Fibroblast of skin of right biceps (primary cell): ENCODE measurements around the gene HOXA6.
A peak's percentile ranks its signal among the peaks of the same experiment; 100 is the strongest.

Experiments used
- DNase-seq: peaks from one replicate; pipeline ENCODE4 v3.0.0-alpha.2; 2013

Gene HOXA6

DNA sequence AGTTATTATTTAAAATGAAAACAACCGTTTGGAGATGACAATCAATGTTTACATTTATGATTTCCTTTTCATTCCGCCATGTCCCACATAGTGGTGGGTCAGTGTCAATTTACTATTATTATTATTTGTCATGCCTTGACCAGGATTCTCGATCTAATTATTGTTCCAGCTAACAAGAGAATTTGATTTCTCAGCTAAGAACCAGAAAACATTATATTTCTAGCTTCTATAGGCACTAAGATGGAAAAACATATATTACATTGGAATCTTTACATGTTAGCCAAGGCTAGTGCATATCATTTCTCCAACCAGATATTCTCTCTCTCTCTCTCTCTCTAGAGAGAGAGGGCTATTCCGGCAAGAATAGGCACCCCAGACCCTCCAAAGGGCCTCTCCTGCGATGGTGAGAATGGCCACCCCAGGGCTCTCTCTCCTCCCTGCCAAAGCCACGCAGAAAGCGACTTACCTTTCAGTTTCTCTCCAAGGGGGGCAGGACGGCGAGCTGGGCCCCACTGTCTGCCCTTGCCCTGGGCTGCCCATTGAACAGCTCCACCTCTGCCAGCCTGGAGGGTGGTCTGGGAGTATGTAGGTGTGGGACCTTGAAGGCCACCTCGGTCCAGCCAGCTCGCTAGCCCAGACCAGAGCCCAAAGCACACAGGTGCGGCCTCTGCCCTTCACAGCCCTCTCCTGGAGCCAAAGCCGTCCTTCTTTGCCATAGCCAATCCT lies 2.4 kb upstream of the HOXA6 start:
- no peak for DNase-seq

- no peak for DNase-seq
Observed at GRCh38 chr7:27148756-27149641, 1.4 kb upstream of the HOXA6 start.

DNA sequence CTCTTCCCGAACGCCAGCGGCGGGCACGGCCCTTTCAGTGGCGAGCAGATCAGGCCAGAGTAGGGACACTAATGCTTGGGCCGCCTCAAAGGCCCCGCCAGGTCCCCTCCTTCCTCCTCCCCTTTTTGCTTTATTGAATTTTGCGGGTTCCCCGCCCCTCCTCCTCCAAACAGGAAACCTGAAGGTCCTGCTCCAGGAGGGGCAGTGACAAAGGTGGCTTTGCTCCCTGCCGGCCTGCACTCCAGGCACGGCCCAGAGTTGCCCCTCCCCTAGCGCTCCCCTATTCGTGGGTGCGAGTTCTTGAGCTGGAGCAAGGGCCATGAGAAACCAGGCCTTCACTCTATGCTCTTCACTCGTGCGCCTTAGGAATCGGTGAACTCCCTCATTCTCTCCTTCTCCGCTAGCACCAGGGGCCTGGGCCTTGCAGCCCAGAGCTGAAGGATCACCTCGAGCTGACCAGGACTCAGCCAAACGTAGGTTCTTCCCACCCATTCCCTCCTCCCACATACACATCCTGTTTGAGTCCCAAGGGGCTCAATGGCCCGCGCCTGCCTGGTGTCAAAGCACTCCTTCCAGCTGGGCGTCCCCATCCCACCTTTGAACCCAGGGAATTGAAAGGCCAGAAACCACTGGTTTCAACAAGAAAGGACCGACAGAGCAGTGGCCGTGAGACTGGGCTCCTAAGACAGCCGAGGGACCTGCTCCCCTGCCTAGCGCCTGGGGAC lies 619 bp upstream of the HOXA6 start:
- DNase-seq, result no peak

DNA sequence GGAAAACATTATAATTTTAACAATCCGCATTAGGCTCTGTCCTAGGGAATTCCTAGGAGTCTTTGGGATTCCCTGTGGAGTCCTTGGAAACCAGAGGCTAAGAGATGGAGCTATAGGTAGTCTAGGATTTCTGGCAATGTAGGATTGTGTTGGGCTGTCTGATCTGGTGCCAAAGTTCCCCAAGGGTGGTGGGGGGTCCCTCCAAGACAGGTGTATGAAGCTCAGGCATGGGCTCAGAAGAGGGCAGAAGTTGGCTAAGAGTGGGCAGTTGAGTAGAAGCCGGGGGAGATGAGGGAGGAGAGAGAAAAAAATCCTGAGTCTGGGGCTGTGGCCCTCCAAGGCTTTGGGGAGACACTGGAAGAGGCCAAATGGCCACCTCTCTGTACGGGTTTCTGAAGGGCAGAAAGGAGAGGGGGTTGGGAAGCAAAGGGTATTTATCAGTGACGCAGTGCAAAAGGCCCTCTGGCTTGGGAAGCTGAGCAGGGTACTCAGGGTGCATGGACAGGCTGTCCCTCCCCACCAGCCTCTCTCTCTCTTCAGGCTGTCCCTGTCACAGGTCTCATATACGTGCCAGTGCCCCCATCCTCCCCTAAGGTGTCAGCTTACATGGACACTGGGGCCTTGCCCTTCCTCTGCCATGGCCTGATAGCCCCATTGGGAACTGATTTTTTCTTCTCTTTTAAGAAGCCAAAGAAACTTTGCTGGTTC lies 929 bp downstream of the HOXA6 start:
- no peak for DNase-seq

DNA sequence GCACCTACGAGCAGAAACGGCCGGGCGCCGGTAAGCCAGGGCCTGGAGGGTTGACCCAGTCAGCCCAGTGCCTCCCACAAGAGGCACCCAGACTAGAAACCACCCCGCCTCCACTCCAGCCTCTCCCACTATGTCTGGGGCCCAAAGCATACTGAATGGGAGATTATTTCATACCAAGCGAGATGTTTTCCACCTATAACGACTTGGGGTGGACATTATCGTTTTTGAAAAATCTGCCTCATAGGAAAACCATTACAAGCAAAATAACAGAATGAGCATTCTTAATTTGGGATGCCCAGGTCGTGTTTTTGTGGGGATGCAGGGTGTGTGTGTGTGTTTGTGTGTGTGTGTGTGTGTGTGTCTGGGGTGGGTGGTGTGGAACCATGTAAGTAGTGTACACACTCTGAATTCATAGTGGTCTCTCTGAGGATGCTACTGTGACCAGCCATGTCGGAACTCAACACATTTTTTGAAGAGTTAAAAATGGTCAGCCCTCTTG lies 1.6 kb downstream of the HOXA6 start:
- no peak for DNase-seq

DNA sequence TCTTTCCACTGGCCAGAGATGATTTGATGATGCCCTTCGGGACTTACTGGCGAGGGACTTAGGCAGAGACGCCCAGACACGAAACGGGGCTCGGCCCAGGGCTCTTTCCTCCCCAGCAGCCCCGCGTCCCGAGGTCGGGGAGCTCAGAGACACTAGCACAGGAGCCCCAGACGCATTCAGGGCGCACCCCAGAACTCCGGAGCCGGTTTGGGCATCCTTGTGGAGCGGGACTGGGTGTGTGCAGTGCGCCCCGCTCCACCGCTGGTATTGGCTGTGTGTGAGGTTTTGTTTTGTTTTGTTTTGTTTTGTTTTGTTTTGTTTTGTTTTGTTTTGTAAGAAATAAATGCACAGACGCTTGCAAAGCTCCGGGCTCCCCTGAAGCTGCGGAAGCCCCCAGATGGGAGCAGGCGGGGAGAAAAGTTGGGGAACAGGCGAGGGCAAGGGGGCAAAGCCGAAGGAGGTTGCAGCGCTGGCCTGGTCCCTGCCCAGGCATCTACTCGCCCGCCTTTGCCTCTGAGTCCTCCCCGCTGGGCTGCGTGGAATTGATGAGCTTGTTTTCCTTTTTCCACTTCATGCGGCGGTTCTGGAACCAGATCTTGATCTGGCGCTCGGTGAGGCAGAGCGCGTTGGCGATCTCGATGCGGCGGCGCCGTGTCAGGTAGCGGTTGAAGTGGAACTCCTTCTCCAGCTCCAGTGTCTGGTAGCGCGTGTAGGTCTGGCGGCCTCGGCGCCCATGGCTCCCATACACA lies 2.2 kb downstream of the HOXA6 start:
- DNase-seq, result no peak

DNA sequence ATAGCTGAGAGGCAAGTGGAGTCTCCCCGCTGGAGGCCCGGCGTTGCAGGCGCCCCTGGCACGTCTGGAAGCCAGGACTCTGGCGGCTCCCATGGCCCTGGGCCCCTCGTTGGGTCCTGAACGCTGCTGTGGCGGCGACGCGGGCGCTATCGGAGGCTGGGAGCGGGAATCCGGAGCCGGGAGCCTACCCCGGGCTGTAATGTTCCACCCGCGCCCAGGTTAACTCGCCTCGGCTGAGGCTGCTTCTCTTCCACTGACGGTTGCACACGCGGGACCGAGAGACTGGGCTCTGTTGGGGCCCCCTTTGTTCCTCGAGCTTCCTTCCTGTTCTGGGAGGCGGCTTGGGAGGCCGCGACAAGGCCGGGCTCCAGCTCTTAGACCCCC lies 2.8 kb downstream of the HOXA6 start:
- DNase-seq, result no peak

GRCh38 chr7:27143950-27144780 lies 3.4 kb downstream of the HOXA6 start:
- no peak for DNase-seq

- DNase-seq, result peak; percentile 85
Observed at GRCh38 chr7:27143023-27143949, 4.3 kb downstream of the HOXA6 start, which contains the start of gene HOXA5. TSS of gene HOXA5 (minus strand) at chr7:27143681. CDS start at chr7:27143607, 74 bp downstream.

GRCh38 chr7:27142580-27143022 lies 5.0 kb downstream of the HOXA6 start:
- DNase-seq, result no peak

DNA sequence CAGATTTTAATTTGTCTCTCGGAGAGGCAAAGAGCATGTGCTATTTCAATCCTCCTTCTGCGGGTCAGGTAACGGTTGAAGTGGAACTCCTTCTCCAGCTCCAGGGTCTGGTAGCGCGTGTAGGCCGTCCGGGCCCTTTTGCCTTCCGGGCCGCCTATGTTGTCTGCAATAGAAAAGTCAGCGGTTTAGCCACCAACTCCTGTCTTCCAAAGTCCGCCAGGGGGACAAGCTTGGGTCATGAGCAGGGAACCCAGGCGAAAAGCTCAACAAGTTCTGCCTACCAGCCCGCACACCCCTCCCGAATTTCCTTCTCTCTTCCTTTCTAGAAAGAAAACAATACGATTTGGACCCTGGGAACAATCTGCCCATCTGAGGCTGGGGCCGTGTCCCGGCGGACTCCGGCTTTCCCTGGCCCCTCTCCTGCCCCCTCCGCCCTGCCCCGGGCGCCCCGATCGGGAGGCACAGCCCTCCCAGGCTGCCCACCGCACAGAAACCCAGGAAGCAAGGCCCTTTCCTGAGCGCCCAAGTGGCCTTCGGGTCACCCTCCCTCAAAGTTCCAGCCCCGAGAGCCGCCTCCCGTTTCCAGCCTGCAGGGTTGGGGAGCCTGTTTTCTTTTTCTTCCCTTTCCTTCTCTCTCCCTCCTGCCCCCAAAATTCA lies 5.5 kb downstream of the HOXA6 start:
- DNase-seq, result no peak

DNA sequence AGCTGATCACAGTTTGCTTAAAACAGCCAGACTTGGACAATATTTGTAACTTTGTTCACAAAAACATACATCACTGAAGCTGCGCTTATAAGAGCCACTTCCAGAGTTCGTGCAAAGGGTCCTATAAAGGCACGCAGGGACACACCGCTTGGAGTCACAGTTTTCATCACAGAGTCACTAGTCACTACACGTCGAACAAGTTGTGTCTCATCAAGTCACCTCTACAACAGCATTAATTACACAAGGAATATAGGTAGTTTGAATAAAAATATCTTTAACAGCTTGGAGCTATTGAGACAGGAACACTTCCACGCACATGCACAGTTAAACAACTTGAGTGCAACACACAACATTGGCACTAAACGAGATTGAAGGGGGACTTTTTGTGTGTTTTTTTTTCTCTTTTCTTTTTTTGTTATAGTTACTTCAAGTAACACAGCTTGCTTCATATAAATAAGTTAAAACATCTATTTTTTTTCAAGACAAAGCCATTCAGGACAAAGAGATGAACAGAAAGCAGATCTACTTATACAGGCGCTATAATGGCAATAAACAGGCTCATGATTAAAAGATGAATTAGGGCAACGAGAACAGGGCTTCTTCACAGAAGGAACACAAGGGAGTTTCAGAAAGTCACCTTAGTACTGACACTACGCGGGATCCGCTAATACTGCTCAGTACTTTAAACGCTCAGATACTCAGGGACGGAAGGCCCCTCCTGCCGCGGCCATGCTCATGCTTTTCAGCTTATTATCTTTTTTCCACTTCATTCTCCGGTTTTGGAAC lies 6.2 kb downstream of the HOXA6 start:
- no peak for DNase-seq

DNA sequence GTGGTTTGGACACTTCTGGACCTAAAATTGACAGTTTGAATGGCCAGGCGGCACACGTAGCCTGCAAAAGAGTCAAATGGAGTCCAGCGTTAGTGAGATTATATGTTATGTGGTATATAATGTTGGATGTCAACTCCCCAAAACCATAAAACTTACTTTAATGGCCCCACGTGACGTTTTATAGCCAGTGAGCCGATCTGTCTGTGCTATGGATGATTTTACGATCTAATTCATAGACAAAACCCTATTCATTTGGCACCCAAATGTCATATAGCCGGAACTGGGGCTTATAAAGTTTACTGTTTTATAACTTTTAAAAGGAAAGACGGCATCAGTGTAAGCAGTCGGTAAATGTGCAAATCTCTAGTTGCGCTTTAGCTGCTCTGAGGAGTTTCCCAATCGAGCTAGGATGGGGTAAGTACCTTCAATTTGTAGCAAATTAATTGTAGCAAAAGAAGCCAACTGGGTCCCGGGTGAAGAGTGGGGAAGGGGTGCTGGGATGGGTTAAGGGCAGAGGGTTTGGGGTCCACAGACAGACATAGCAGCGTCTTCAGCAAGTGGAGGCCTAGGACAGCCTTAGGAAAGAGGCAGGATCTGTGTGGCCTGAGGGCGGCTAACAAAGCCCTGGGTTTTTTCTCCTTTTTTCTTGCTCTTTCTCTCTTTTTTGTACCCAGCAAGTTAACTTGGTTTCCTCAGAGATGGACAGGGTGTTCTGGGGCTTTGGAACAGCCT lies 7.3 kb downstream of the HOXA6 start:
- no peak for DNase-seq

GRCh38 chr7:27139334-27140125 lies 8.0 kb downstream of the HOXA6 start:
- DNase-seq, result no peak

- DNase-seq, result no peak
Observed at GRCh38 chr7:27138985-27139333, 8.6 kb downstream of the HOXA6 start.

DNA sequence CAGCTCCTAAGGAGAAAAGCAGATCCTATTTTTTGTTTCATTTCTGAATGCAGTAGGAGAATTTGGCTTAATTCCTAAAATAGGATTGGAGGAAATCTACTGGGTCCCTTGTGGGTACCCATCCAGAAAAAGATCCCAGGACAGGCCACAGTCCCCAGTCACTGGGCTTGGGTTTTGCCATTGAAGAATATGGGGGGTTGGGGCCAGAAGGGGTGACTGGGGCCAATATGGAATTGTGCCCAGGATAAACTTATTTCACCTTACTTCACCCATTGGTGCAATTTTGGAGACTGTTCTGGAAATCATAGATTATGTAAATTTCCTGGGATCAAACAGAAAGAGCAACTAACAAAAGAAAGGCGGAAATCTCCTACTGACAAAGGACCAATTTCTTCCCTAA lies 9.1 kb downstream of the HOXA6 start:
- no peak for DNase-seq
